ENCODE results near the gene COL13A1.

- TF ChIP-seq CTCF (IDR thresholded peaks at IDR 0.05) (no peak), MAX (IDR thresholded peaks at IDR 0.05; ENCODE audit: low read depth) (no peak), EZH2phosphoT487 (IDR thresholded peaks at IDR 0.05; ENCODE audit: borderline replicate concordance, low read depth) (no peak), TAF1 (IDR thresholded peaks at IDR 0.05; ENCODE audit: borderline replicate concordance, low read depth, low read length) (no peak), RCOR1 (IDR thresholded peaks at IDR 0.05; ENCODE audit: low read length) (no peak)
Observed at GRCh38 chr10:69952821-69953221, 151.1 kb downstream of the COL13A1 start.

Data from SK-N-SH (cell line).